ENCODE results near the gene ANKRD13A. TPM values are rescaled to one million over a fixed set of nuclear protein-coding genes. Genes with fewer than 3 reads are reported as not detected.
"Not testable (repeated sequence)": the region's sequence is repeated elsewhere in the genome, so short reads cannot be mapped to it uniquely, and the experiment has no call there.

The ANKRD13A gene
- total RNA-seq, 2 donors from 2014 or later = 64.7 to 65.2 TPM

DNA sequence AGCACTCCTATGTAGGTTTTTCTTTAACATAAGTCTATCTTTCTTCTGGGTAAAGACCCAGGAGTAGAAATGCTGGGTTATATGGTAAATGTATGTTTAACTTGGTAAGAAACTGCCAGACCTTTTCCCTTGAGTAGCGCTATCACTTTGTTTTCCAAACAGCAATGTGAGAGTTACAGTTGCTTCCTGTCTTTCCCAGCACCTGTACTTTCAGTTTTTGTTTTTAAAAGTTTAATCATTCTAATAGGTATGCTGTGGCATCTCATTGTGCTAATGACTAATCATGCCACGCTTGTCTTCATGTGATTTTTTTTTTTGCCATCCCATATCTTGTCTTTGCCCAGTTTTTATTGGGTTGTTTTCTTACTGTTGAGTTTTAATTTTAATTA is 31.2 kb upstream of the ANKRD13A start:
- ATAC-seq (peak; percentile 49 to 71), DNase-seq (ENCODE audit: low spot score in 2 of 2) (no peak)
- peak overlapping the region in 1 of 2 donors; percentile 56 for H3K27ac Mint-ChIP-seq
- no peaks in the 10 kb centered on the region for H3K9me3 Mint-ChIP-seq
- peaks cover 4 to 35% of the 10 kb centered on the region in 2 donors for H3K36me3 Mint-ChIP-seq

GRCh38 chr12:109968801-109969200 is 30.4 kb upstream of the ANKRD13A start:
- ATAC-seq (no peak), DNase-seq (ENCODE audit: low spot score in 2 of 2) (no peak)
- no peaks in the 10 kb centered on the region for H3K9me3 Mint-ChIP-seq
- H3K36me3 Mint-ChIP-seq = peaks cover 11 to 42% of the 10 kb centered on the region in 2 donors
- no peak overlapping the region for H3K27ac Mint-ChIP-seq

DNA sequence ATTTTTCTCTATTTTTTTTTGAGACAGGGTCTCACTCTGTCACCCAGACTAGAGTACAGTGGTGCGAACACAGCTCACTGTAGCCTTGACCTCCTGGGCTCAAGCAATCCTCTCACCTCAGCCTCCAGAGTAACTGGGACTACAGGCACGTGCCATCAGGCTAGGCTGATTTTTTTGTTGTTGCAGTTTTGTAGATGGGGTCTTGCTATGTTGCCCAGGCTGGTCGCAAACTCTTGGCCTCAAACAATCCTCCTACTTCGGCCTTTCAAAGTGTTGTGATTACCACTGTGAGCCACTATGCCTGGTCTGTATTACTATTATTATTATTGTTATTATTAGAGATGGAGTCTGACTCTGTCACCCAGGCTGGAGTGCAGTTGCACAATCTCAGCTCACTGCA is 26.4 kb upstream of the ANKRD13A start:
- no peak for ATAC-seq
- Mint-ChIP-seq H3K27ac (peak overlapping the region in 1 of 2 donors; percentile 79), H3K36me3 (peaks cover 11 to 59% of the 10 kb centered on the region in 2 donors), H3K9me3 (no peaks in the 10 kb centered on the region)
- no peak for DNase-seq (ENCODE audit: low spot score in 2 of 2)

DNA sequence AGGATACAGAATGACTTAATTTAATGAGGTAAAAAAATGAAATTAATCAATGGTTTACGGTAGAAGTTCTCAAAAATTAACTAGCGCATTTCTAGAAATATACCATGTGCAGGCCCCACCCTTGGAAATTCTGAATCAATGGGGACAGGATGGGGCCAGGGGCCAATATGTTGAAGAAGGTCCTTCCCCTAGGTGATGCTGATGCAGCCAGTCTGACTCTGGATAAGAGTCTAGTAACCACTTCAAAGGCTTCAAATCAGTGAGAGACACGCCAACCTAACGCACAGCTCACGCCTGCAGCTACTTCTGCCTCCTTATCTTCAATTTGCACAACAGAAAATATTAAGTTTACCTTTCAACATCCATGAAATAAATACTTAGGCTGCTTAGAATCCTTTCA is 17.9 kb upstream of the ANKRD13A start:
- DNase-seq (ENCODE audit: low spot score in 2 of 2) (peak; percentile 58 to 74), ATAC-seq (peak; percentile 93 to 96)
- Mint-ChIP-seq H3K27ac (peak overlapping the region; percentile 72 to 82), H3K36me3 (peaks cover 39 to 82% of the 10 kb centered on the region in 2 donors), H3K9me3 (peaks cover 3 to 7% of the 10 kb centered on the region in 2 donors)

GRCh38 chr12:109982210-109982609 is 17.0 kb upstream of the ANKRD13A start:
- H3K36me3 Mint-ChIP-seq = peaks cover 39 to 75% of the 10 kb centered on the region in 2 donors

DNA sequence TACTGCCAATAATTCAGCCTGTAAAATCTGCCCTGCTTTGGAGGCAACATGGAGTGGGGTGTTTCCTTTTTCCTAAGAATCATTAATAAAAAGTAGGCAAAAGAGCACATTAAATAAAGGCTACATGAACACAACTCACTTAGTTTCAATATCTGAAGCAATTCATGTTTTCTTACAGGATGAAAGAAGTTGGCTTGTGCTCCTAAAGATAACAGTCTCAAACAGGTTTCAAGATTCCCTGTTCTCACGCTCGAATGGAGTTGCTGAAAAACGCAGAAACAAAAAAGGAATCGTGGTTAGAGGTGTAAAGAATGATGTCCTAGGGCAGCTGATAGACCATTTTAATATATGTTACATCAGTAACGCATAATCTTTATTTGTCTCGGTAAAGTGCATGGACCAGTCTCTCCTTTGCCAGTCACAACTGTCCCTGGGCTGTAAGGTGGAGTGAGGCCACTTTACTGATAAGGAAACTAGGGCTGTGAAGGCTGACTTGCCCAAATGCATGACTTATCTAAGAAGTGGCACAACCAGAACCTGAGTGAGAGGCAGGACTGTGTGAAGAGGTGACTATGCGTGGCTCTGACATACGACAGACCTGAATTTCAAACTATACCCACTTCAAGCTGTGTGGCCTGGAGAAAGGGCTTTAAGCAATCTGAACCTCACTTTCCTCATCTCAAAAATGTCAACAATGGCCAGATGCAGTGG is 15.6 kb upstream of the ANKRD13A start:
- DNase-seq (ENCODE audit: low spot score in 2 of 2) (no peak), ATAC-seq (peak in 1 of 2 donors; percentile 21)
- Mint-ChIP-seq H3K27ac (no peak overlapping the region), H3K36me3 (peaks cover 35 to 72% of the 10 kb centered on the region in 2 donors), H3K9me3 (peaks cover 2 to 3% of the 10 kb centered on the region in 2 donors)

More at GRCh38 chr12:109982210-109982609, 17.0 kb upstream of the ANKRD13A start:
- Mint-ChIP-seq H3K9me3 (peaks cover 3 to 7% of the 10 kb centered on the region in 2 donors), H3K27ac (peak overlapping the region; percentile 66 to 82)
- ATAC-seq (no peak), DNase-seq (ENCODE audit: low spot score in 2 of 2) (no peak)

DNA sequence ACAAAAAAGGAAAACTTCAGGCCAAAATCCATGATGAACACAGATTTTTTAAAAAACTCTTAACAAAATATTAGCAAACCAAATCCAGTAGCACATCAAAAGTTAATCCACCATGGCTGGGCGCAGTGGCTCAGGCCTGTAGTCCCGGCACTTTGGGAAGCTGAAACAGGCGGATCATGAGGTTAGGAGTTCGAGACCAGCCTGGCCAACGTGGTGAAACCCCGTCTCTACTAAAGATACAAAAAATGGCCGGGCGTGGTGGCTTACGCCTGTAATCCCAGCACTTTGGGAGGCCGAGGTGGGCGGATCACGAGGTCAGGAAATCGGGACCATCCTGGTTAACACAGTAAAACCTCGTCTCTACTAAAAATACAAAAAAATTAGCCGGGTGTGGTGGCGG is 13.0 kb upstream of the ANKRD13A start:
- H3K9me3 Mint-ChIP-seq; DNase-seq (ENCODE audit: low spot score in 2 of 2); ATAC-seq: not testable (repeated sequence)
- peaks cover 33 to 71% of the 10 kb centered on the region in 2 donors for H3K36me3 Mint-ChIP-seq
- peak overlapping the region; percentile 61 to 68 for H3K27ac Mint-ChIP-seq

DNA sequence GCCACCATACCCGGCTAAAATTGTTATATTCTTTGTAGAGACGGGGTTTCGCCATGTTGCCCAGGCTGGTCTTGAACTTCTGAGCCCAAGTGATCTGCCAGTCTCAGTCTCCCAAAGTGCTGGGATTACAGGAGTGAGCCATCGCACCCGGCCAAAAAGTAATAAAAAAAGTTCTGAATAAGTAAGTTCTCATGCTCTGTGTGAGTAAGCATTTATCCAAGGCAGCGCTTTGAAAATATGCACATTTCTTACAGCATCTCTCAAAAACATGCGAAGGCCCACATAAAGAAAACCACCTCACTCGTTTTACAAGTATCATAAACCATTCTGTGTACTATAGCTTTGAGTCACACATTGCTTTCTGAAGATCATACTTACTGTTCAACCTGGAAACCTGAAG is 11.6 kb upstream of the ANKRD13A start:
- ATAC-seq (peak; percentile 94 to 96), DNase-seq (ENCODE audit: low spot score in 2 of 2) (peak in 1 of 2 donors; percentile 39)
- peak overlapping the region; percentile 74 to 88 for H3K27ac Mint-ChIP-seq
- H3K9me3 Mint-ChIP-seq = no peaks in the 10 kb centered on the region
- H3K36me3 Mint-ChIP-seq = peaks cover 27 to 64% of the 10 kb centered on the region in 2 donors

GRCh38 chr12:109988274-109988673 is 11.0 kb upstream of the ANKRD13A start:
- Mint-ChIP-seq H3K36me3 (peaks cover 23 to 57% of the 10 kb centered on the region in 2 donors), H3K9me3 (no peaks in the 10 kb centered on the region), H3K27ac (peak overlapping the region in 1 of 2 donors; percentile 88)
- ATAC-seq = no peak
- DNase-seq (ENCODE audit: low spot score in 2 of 2) = no peak

DNA sequence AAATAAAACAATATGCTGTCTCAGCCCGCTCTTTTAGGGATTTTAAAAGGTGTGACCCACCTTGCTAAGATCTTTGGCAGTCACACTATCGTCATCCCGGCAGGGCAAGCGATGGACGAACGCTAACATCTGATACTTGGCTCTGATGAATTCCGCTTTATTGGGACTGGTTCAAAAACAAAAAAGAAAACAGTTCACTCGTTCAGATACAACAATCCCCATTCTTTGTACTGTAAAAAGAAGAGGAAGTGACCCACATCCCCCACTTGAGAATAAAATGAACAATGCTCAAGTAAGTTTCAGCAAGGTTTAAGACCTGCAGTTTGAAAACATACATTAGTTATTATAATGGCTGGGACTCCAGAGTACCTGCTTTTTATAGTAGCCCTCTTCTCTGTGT is 10.3 kb upstream of the ANKRD13A start:
- no peaks in the 10 kb centered on the region for H3K9me3 Mint-ChIP-seq
- ATAC-seq (no peak), DNase-seq (ENCODE audit: low spot score in 2 of 2) (no peak)
- H3K27ac Mint-ChIP-seq = peak overlapping the region; percentile 15 to 28
- peaks cover 20 to 53% of the 10 kb centered on the region in 2 donors for H3K36me3 Mint-ChIP-seq

GRCh38 chr12:109989380-109989779 is 9.8 kb upstream of the ANKRD13A start:
- peak overlapping the region in 1 of 2 donors; percentile 28 for H3K27ac Mint-ChIP-seq

GRCh38 chr12:109991586-109991985 is 7.6 kb upstream of the ANKRD13A start:
- Mint-ChIP-seq H3K9me3 (no peaks in the 10 kb centered on the region), H3K27ac (no peak overlapping the region), H3K36me3 (peaks cover 26 to 38% of the 10 kb centered on the region in 2 donors)
- ATAC-seq = no peak
- DNase-seq (ENCODE audit: low spot score in 2 of 2) = no peak

More at GRCh38 chr12:109989380-109989779, 9.8 kb upstream of the ANKRD13A start:
- H3K36me3 Mint-ChIP-seq = peaks cover 20 to 53% of the 10 kb centered on the region in 2 donors
- no peak for ATAC-seq
- no peaks in the 10 kb centered on the region for H3K9me3 Mint-ChIP-seq
- DNase-seq (ENCODE audit: low spot score in 2 of 2) = no peak

GRCh38 chr12:109993091-109993490 is 6.1 kb upstream of the ANKRD13A start:
- DNase-seq (ENCODE audit: low spot score in 2 of 2) (no peak), ATAC-seq (no peak)
- Mint-ChIP-seq H3K27ac (no peak overlapping the region), H3K9me3 (no peaks in the 10 kb centered on the region), H3K36me3 (peaks cover 26 to 30% of the 10 kb centered on the region in 2 donors)

GRCh38 chr12:109994401-109995175 is 4.6 kb upstream of the ANKRD13A start:
- ATAC-seq (no peak), DNase-seq (ENCODE audit: low spot score in 2 of 2) (no peak)
- Mint-ChIP-seq H3K27ac (peak overlapping the region; percentile 11 to 92), H3K9me3 (no peaks in the 10 kb centered on the region), H3K36me3 (peaks cover 18 to 19% of the 10 kb centered on the region in 2 donors)

DNA sequence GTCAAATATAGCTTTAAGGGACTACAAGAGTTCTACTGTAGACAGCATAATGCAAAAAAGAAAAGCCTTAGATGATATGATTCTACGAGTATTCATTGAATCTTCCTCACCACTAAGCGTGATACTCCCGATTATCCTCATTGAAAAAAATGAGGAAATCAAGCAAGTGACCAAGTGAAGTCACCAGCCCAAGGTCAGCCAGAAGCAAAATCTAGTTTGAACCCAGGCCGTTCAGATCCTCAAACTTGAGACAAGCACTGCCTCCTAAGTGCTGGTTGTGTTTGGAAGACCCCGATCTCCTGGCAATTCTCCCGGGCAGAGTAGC is 3.9 kb upstream of the ANKRD13A start:
- H3K36me3 Mint-ChIP-seq = peaks cover 19 to 23% of the 10 kb centered on the region in 2 donors
- no peak for ATAC-seq
- H3K9me3 Mint-ChIP-seq = no peaks in the 10 kb centered on the region
- DNase-seq (ENCODE audit: low spot score in 2 of 2) = no peak
- peak overlapping the region; percentile 92 to 94 for H3K27ac Mint-ChIP-seq

- Mint-ChIP-seq H3K27ac (peak within 1 kb of the TSS; percentile 92 to 94), H3K9me3 (no peaks in the 10 kb centered on the region), H3K36me3 (peaks cover 14 to 23% of the 10 kb centered on the region in 2 donors)
- ATAC-seq (peak; percentile 83 to 88), DNase-seq (ENCODE audit: low spot score in 2 of 2) (peak; percentile 94 to 95)
Measured at GRCh38 chr12:109995686-109996482, 3.3 kb upstream of the ANKRD13A start, which contains the start of gene GIT2. GIT2 (minus strand) TSS chr12:109996368; CDS start chr12:109996224, 144 bp downstream.

All from activated naive CD4-positive, alpha-beta T cell treated with anti-CD3 and anti-CD28 coated beads, Interleukin-2, amount 50 U/mL, for 72 hours (primary cell).